Measurements from ENCODE around the gene NPAS3.

GRCh38 chr14:33606591-33606990, 667.9 kb downstream of the NPAS3 start:
- no peak for TF ChIP-seq CTCF (IDR thresholded peaks at IDR 0.05)
- TF ChIP-seq POLR2A (IDR thresholded peaks at IDR 0.05), result no peak
